ENCODE data around the gene MCU. TPM values are rescaled to one million over a fixed set of nuclear protein-coding genes. Genes with fewer than 3 reads are reported as not detected.

The MCU gene
- total RNA-seq, 4 donors from 2014 or later: 14.9 to 20.6 (median 19.5) TPM

GRCh38 chr10:72649291-72649690 lies 42.7 kb upstream of the MCU start:
- Histone ChIP-seq H3K27me3 (no peaks in the 10 kb centered on the region), H3K4me3 (no peak overlapping the region), H3K36me3 (no peaks in the 10 kb centered on the region), H3K4me1 (no peaks in the 10 kb centered on the region), H3K9me3 (no peaks in the 10 kb centered on the region), H3K27ac (replicated peaks in 1 of 4) (no peak overlapping the region)
- DNase-seq (ENCODE audit: extremely low spot score): no peak
- TF ChIP-seq POLR2A (IDR thresholded peaks at IDR 0.05; ENCODE audit: low read depth): no peak
- no peak for TF ChIP-seq CTCF (IDR thresholded peaks at IDR 0.05)
- no peak for TF ChIP-seq EP300 (IDR thresholded peaks at IDR 0.05)
- TF ChIP-seq POLR2AphosphoS5 (IDR thresholded peaks at IDR 0.05): no peak
- 74% methylated on average over 5 of the region's 5 CpGs for WGBS
- intact Hi-C loops (cut with DNase I): no loop called here

GRCh38 chr10:72653383-72654096 lies 38.4 kb upstream of the MCU start:
- intact Hi-C loops (cut with DNase I): no loop called here
- TF ChIP-seq POLR2A (IDR thresholded peaks at IDR 0.05; ENCODE audit: low read depth) (no peak), CTCF (IDR thresholded peaks at IDR 0.05) (no peak), POLR2AphosphoS5 (IDR thresholded peaks at IDR 0.05) (no peak), EP300 (IDR thresholded peaks at IDR 0.05) (no peak)
- Histone ChIP-seq H3K9me3 (no peaks in the 10 kb centered on the region), H3K36me3 (no peaks in the 10 kb centered on the region), H3K27ac (replicated peaks in 1 of 4) (no peak overlapping the region), H3K27me3 (no peaks in the 10 kb centered on the region), H3K4me1 (no peaks in the 10 kb centered on the region), H3K4me3 (no peak overlapping the region)
- no peak for DNase-seq (ENCODE audit: extremely low spot score)
- 82% methylated on average over 6 of the region's 6 CpGs for WGBS

- TF ChIP-seq EP300 (IDR thresholded peaks at IDR 0.05) (no peak), CTCF (IDR thresholded peaks at IDR 0.05) (no peak), POLR2AphosphoS5 (IDR thresholded peaks at IDR 0.05) (no peak), POLR2A (IDR thresholded peaks at IDR 0.05; ENCODE audit: low read depth) (no peak)
- H3K27me3 ChIP-seq: no peaks in the 10 kb centered on the region
- DNase-seq (ENCODE audit: extremely low spot score): no peak
- no peaks in the 10 kb centered on the region for H3K4me1 ChIP-seq
- intact Hi-C loops (cut with DNase I): no loop called here
- H3K27ac ChIP-seq (replicated peaks in 1 of 4): no peak overlapping the region
- H3K36me3 ChIP-seq: no peaks in the 10 kb centered on the region
- 69% methylated on average over 3 of the region's 3 CpGs for WGBS
- no peaks in the 10 kb centered on the region for H3K9me3 ChIP-seq
- no peak overlapping the region for H3K4me3 ChIP-seq
Observed at GRCh38 chr10:72654720-72655119, 37.2 kb upstream of the MCU start.

GRCh38 chr10:72658696-72659400 lies 33.1 kb upstream of the MCU start:
- no peak for DNase-seq (ENCODE audit: extremely low spot score)
- Histone ChIP-seq H3K4me1 (no peaks in the 10 kb centered on the region), H3K9me3 (no peaks in the 10 kb centered on the region), H3K36me3 (no peaks in the 10 kb centered on the region), H3K4me3 (no peak overlapping the region), H3K27me3 (no peaks in the 10 kb centered on the region), H3K27ac (replicated peaks in 1 of 4) (no peak overlapping the region)
- TF ChIP-seq CTCF (IDR thresholded peaks at IDR 0.05) (no peak), POLR2A (IDR thresholded peaks at IDR 0.05; ENCODE audit: low read depth) (no peak), POLR2AphosphoS5 (IDR thresholded peaks at IDR 0.05) (no peak), EP300 (IDR thresholded peaks at IDR 0.05) (no peak)
- WGBS: 88% methylated on average over 5 of the region's 5 CpGs
- intact Hi-C loops (cut with DNase I): no loop called here
